ENCODE measurements around the gene ST8SIA5. TPM values are rescaled to one million over a fixed set of nuclear protein-coding genes. Genes with fewer than 3 reads are reported as not detected.

Gene ST8SIA5
- total and polyA plus RNA-seq, 2 experiments from 2014 or later = 3.3 to 4.8 TPM

- Histone ChIP-seq H3K4me2 (no peak overlapping the region), H4K20me1 (replicated peaks; ENCODE audit: insufficient read depth) (no peaks in the 10 kb centered on the region), H3K27me3 (ENCODE audit: insufficient read depth) (no peaks in the 10 kb centered on the region), H3K4me1 (ENCODE audit: insufficient read depth) (no peaks in the 10 kb centered on the region), H3K36me3 (ENCODE audit: insufficient read depth) (no peaks in the 10 kb centered on the region), H3K9me2 (ENCODE audit: insufficient read depth) (no peaks in the 10 kb centered on the region; the same call in 1 of the 2 replicates), H2AFZ (no peak overlapping the region), H3F3A (replicated peaks; ENCODE audit: low read depth) (no peaks in the 10 kb centered on the region), H3K4me3 (no peak overlapping the region), H3K79me2 (replicated peaks; ENCODE audit: insufficient read depth) (no peaks in the 10 kb centered on the region), H3K27ac (ENCODE audit: low read depth) (no peak overlapping the region)
- TF ChIP-seq CREB1 (CRISPR knock-in tag; IDR thresholded peaks at IDR 0.05; ENCODE audit: low read depth) (no peak), EZH2 (IDR thresholded peaks at IDR 0.05; ENCODE audit: low read depth, unreplicated experiment) (no peak), REST (IDR thresholded peaks at IDR 0.05; ENCODE audit: unreplicated experiment) (no peak), ZNF331 (CRISPR knock-in tag; IDR thresholded peaks at IDR 0.05; ENCODE audit: low read depth) (no peak), JUNB (IDR thresholded peaks at IDR 0.05; ENCODE audit: unreplicated experiment) (no peak), ZNF114 (CRISPR knock-in tag; IDR thresholded peaks at IDR 0.05) (no peak), STAT1 (IDR thresholded peaks at IDR 0.05; ENCODE audit: unreplicated experiment) (no peak), CTCF (conservative IDR thresholded peaks at IDR 0.05; ENCODE audit: low read depth in 2 of 2) (no peak), NANOG (IDR thresholded peaks at IDR 0.05; ENCODE audit: borderline replicate concordance) (no peak), EZH2phosphoT487 (IDR thresholded peaks at IDR 0.05; ENCODE audit: unreplicated experiment) (no peak), ZNF462 (CRISPR knock-in tag; IDR thresholded peaks at IDR 0.05) (no peak), ETS1 (IDR thresholded peaks at IDR 0.05) (no peak), POLR2AphosphoS5 (IDR thresholded peaks at IDR 0.05; ENCODE audit: low read depth) (no peak)
- H3K27ac Mint-ChIP-seq = no peak overlapping the region
- no peaks in the 10 kb centered on the region for H3K4me1 Mint-ChIP-seq
- H3K36me3 Mint-ChIP-seq (ENCODE audit: low read depth) = no peaks in the 10 kb centered on the region
- ATAC-seq = no peak
- no peaks in the 10 kb centered on the region for H3K9me3 Mint-ChIP-seq
- peaks cover 3% of the 10 kb centered on the region for H3K27me3 Mint-ChIP-seq (ENCODE audit: insufficient read depth, low read depth, poor library complexity)
- no peak for DNase-seq (ENCODE audit: low spot score)
- no peak overlapping the region for H3K4me3 Mint-ChIP-seq
Observed at GRCh38 chr18:46629361-46629760, 127.5 kb downstream of the ST8SIA5 start.
